Testis (tissue), 3 donors: Measurements from ENCODE around the gene DLX3. TPM values are rescaled to one million over a fixed set of nuclear protein-coding genes. Genes with fewer than 3 reads are reported as not detected.

Experiments used
- DNase-seq: peaks from one replicate; pipeline ENCODE4 v3.0.0-alpha.2; 2019
- H3K27ac ChIP-seq, 2 donors: fragments of 200-600 bp; sonication (generic); one replicate each; pipeline ENCODE4 v1.5.1; 2019
- H3K27me3 ChIP-seq: fragments of 200-600 bp; sonication (generic); one replicate; pipeline ENCODE4 v1.5.1; 2019
- H3K36me3 ChIP-seq: fragments of 200-600 bp; sonication (generic); one replicate; pipeline ENCODE4 v1.5.1; 2017; ENCODE audit warnings: low read depth; ENCODE audit errors: missing control alignments
- H3K4me1 ChIP-seq: fragments of 200-600 bp; sonication (generic); one replicate; pipeline ENCODE4 v1.5.1; 2019
- H3K4me3 ChIP-seq, 2 donors: fragments of 200-600 bp; sonication (generic); one replicate each; pipeline ENCODE4 v1.5.1; 2017 to 2019
- H3K9me3 ChIP-seq: fragments of 200-600 bp; sonication (generic); one replicate; pipeline ENCODE4 v1.5.1; 2017
- CTCF ChIP-seq, 3 experiments: fragments of 450-650 bp in 2 of 3; fragments of 200-600 bp in 1 of 3; sonication (generic) in 1 of 3; IDR thresholded peaks; one replicate each; pipeline ENCODE4 v1.5.1; 2016 to 2019; ENCODE audit warnings: antibody characterized with exemption in 3 of 3, mild to moderate bottlenecking in 2 of 3, moderate library complexity in 1 of 3
- POLR2A ChIP-seq: fragments of 450-650 bp; IDR thresholded peaks from one replicate; pipeline ENCODE4 v1.6.1; 2017; ENCODE audit warnings: antibody characterized with exemption, mild to moderate bottlenecking, moderate library complexity
- WGBS, 2 donors: methylation state at CpG; one replicate each; pipeline ENCODE4 v1.1.5; 2018; 5-methylcytosine and 5-hydroxymethylcytosine counted together
- intact Hi-C: fragments of 100-400 bp; cut with DNase I; formaldehyde crosslinking; loops from one replicate; pipeline ENCODE4 v1.15.1; 2023; ENCODE audit warnings: low total_unique reads
- polyA plus RNA-seq: library from polyadenylated mRNA; stranded (reverse); fragments of 350-450 nt; fragmentation: Illumina TruSeq; extraction: RNeasy Lipid Tissue Mini Kit (QIAGEN cat#74804); gene quantifications from one replicate; pipeline ENCODE4 v1.2.3, GENCODE V29; 2014; ENCODE audit warnings: low read depth, low replicate concordance; ENCODE audit not compliant: insufficient read depth
- total RNA-seq, 2 donors: library from RNA; depleted of rRNA; stranded (reverse); fragments of >200 nt; gene quantifications; one replicate each; pipeline ENCODE4 v1.2.3, GENCODE V29; 2016

Gene DLX3
- total and polyA plus RNA-seq, 3 donors from 2014 or later: 1.0 to 1.5 (median 1.4) TPM

- TF ChIP-seq CTCF (IDR thresholded peaks at IDR 0.05): no peak
- no peak for TF ChIP-seq POLR2A
- Histone ChIP-seq H3K27me3 (no peaks in the 10 kb centered on the region), H3K9me3 (no peaks in the 10 kb centered on the region), H3K4me1 (peaks cover 3% of the 10 kb centered on the region), H3K27ac (no peak overlapping the region), H3K4me3 (no peak overlapping the region), H3K36me3 (no peaks in the 10 kb centered on the region)
- WGBS, 2 donors: 72 to 78% methylated on average over 3 to 4 of the region's 4 CpGs
- DNase-seq: no peak
- intact Hi-C loops: no loop called here
These were observed 38.2 kb downstream of the DLX3 start for GRCh38 chr17:49956780-49957179.

- Histone ChIP-seq H3K4me1 (peaks cover 6% of the 10 kb centered on the region), H3K4me3 (no peak overlapping the region), H3K36me3 (no peaks in the 10 kb centered on the region), H3K27ac (no peak overlapping the region), H3K27me3 (no peaks in the 10 kb centered on the region), H3K9me3 (no peaks in the 10 kb centered on the region)
- intact Hi-C loops: no loop called here
- DNase-seq: no peak
- TF ChIP-seq POLR2A: no peak
- no peak for TF ChIP-seq CTCF (IDR thresholded peaks at IDR 0.05)
- 89 to 100% methylated on average over 1 of the region's 1 CpG for WGBS, 2 donors
These were observed 39.9 kb downstream of the DLX3 start for GRCh38 chr17:49955157-49955556.

GRCh38 chr17:49952912-49953497 is 42.0 kb downstream of the DLX3 start:
- no peak for DNase-seq
- Histone ChIP-seq H3K36me3 (no peaks in the 10 kb centered on the region), H3K4me1 (peaks cover 6% of the 10 kb centered on the region), H3K27ac (no peak overlapping the region), H3K27me3 (no peaks in the 10 kb centered on the region), H3K9me3 (no peaks in the 10 kb centered on the region), H3K4me3 (no peak overlapping the region)
- TF ChIP-seq POLR2A (no peak), CTCF (IDR thresholded peaks at IDR 0.05) (no peak)
- intact Hi-C loops: no loop called here
- WGBS, 2 donors: 60 to 75% methylated on average over 5 to 8 of the region's 8 CpGs

- TF ChIP-seq POLR2A (no peak), CTCF (IDR thresholded peaks at IDR 0.05) (peak; percentile 19 to 64 (median 43))
- no peaks in the 10 kb centered on the region for H3K27me3 ChIP-seq
- peaks cover 6% of the 10 kb centered on the region for H3K4me1 ChIP-seq
- DNase-seq: peak; percentile 84
- no peak overlapping the region for H3K4me3 ChIP-seq
- no peak overlapping the region for H3K27ac ChIP-seq
- H3K36me3 ChIP-seq: no peaks in the 10 kb centered on the region
- H3K9me3 ChIP-seq: no peaks in the 10 kb centered on the region
- WGBS, 2 donors: 43 to 52% methylated on average over 7 of the region's 7 CpGs
- intact Hi-C loops: no loop called here
These were observed 42.7 kb downstream of the DLX3 start for GRCh38 chr17:49952209-49952911.
